Stimulated activated CD4-positive, alpha-beta T cell treated with anti-CD3 and anti-CD28 coated beads, Interleukin-4, amount 100 ng/mL, for 4 hours (primary cell): Measurements from ENCODE around the gene KRT16.
"Not testable (repeated sequence)": the region's sequence is repeated elsewhere in the genome, so short reads cannot be mapped to it uniquely, and the experiment has no call there.

Experiments used
- DNase-seq, 2 experiments: peaks; one replicate each; pipeline ENCODE4 v3.0.0-alpha.2; 2020

Gene KRT16

GRCh38 chr17:41581366-41582060 is 31.1 kb downstream of the KRT16 start:
- DNase-seq, result no peak

- no peak for DNase-seq
Measured at GRCh38 chr17:41580687-41581365, 31.7 kb downstream of the KRT16 start.

GRCh38 chr17:41580244-41580575 is 32.4 kb downstream of the KRT16 start:
- no peak for DNase-seq

GRCh38 chr17:41579484-41580243 is 32.9 kb downstream of the KRT16 start:
- peak; percentile 41 to 53 for DNase-seq

- DNase-seq, result no peak
Measured at GRCh38 chr17:41578971-41579370, 33.6 kb downstream of the KRT16 start.

- DNase-seq, result no peak
Measured at GRCh38 chr17:41578538-41578937, 34.0 kb downstream of the KRT16 start.

- not testable (repeated sequence) for DNase-seq
Measured at GRCh38 chr17:41576740-41577139, 35.8 kb downstream of the KRT16 start.

GRCh38 chr17:41575336-41575735 is 37.2 kb downstream of the KRT16 start:
- DNase-seq, result no peak

- DNase-seq, result no peak
Measured at GRCh38 chr17:41571561-41572434, 40.8 kb downstream of the KRT16 start, which contains the start of gene KRT9. TSS of gene KRT9 (minus strand) at chr17:41572059. CDS start at chr17:41571992, 67 bp downstream.

- DNase-seq, result no peak
Measured at GRCh38 chr17:41567317-41567716, 45.2 kb downstream of the KRT16 start.

- no peak for DNase-seq
Measured at GRCh38 chr17:41565338-41565737, 47.2 kb downstream of the KRT16 start.

- DNase-seq, result no peak
Measured at GRCh38 chr17:41563607-41564170, 48.9 kb downstream of the KRT16 start.

- DNase-seq, result no peak
Measured at GRCh38 chr17:41561554-41561953, 51.0 kb downstream of the KRT16 start.
